KOPT-K1 (cell line): Measurements from ENCODE around the gene TOX2.

Experiments
- H3K27ac ChIP-seq: fragments of 200-600 bp; sonication (generic); 2 replicates; pipeline ENCODE4 v1.5.1; 2016; ENCODE audit warnings: antibody characterized with exemption, mild to moderate bottlenecking, low read depth, low read length; ENCODE audit not compliant: poor library complexity, severe bottlenecking
- H3K36me3 ChIP-seq: fragments of 200-600 bp; sonication (generic); 2 replicates; pipeline ENCODE4 v1.5.1; 2017; ENCODE audit warnings: antibody characterized with exemption, mild to moderate bottlenecking, low read length, moderate library complexity; ENCODE audit not compliant: insufficient read depth
- H3K9me3 ChIP-seq: fragments of 200-600 bp; sonication (generic); 2 replicates; pipeline ENCODE4 v1.5.1; 2017; ENCODE audit warnings: antibody characterized with exemption, low read length, mild to moderate bottlenecking; ENCODE audit not compliant: insufficient read depth, poor library complexity, severe bottlenecking

The TOX2 gene

DNA sequence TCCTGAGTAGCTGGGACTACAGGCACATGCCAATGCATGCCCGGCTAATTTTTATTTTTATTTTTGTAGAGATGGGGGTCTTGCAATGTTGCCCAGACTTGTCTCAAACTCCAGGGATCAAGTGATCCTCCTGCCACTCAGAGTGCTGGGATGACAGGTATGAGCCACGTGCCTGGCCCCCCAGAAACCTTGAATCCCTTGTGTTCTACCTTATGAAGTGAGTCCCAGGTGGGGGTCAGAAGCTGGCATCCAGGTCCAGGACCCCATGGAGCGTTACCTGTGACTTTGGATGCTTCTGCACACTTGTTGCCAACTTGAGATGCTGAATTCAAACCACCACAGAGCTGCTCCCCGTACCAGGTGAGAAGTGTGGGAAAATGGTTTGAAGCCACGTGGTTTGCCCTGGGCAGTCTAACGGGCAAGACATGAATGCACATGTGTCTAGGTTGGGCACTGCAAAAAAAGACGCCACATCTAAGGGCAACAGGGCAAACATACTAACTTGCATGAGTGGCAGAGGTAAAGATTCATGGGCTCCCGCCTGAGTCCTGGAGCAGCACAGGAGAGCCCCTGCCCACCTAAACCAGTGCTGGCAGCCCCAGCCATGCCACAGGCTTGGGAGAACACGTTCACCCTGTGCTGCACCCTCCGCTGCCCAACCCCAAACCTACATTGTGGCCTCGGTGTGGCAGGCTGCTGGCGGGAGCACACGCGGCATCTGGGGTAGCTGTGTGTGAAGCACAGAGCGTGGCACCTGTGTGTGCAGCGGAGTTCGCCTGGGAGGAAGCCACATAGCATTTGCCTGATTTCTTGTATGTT, 171.2 kb downstream of the TOX2 start:
- Histone ChIP-seq H3K27ac (no peak overlapping the region), H3K9me3 (no peaks in the 10 kb centered on the region), H3K36me3 (no peaks in the 10 kb centered on the region)

DNA sequence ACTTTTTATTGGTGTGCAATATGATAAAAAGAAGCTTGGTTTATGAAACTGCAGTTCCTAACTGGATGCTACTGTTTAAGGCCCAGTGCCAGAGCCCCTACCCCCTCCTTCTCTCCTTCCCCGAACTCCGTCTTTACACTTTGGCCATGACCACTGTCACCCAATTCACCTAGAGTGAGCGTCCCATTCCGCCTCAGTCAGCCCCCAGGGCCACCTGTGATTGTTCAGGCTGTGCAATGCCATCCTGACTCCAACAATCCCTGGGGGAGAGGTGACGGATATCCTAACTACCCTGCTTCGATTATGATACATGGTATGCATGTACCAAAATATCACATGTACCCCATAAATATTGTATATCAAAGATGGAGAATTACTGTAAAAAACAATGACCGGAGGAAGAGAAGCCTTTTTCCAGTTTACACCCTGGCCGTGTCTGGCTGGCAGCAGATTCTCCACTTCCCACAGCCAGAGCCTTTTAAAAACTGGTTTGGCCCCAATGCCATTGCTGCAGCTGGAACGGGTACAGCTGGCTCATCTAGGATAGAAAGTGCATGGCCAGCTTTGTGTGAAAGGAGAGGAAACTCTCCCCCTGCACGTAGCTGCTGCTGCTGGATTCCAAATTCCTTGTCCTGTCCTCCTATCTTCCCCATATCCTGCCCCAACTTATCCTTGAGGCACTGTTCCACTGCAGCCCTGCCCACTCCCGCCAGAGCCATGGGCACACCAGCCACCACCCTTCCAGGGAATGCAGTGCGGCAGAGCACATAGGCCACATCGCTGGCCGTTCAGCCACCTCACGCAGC, 172.6 kb downstream of the TOX2 start:
- no peak overlapping the region for H3K27ac ChIP-seq
- H3K36me3 ChIP-seq, result no peaks in the 10 kb centered on the region

DNA sequence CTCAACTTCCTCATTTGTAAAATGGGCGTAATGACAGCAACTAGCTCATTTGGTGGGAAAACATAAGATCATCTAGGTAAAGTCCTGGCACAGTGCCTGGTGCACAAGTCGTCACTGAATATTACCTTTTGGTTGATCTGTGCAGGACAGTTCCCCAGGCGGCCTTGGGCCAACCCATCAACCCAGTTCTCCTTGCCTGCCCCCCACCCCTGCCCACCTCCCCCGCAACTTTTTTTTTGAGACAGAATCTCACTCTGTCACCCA, 173.1 kb downstream of the TOX2 start:
- Histone ChIP-seq H3K36me3 (no peaks in the 10 kb centered on the region), H3K9me3 (no peaks in the 10 kb centered on the region), H3K27ac (no peak overlapping the region)

More for the DNA sequence above, 172.6 kb downstream of the TOX2 start:
- H3K9me3 ChIP-seq, result no peaks in the 10 kb centered on the region

DNA sequence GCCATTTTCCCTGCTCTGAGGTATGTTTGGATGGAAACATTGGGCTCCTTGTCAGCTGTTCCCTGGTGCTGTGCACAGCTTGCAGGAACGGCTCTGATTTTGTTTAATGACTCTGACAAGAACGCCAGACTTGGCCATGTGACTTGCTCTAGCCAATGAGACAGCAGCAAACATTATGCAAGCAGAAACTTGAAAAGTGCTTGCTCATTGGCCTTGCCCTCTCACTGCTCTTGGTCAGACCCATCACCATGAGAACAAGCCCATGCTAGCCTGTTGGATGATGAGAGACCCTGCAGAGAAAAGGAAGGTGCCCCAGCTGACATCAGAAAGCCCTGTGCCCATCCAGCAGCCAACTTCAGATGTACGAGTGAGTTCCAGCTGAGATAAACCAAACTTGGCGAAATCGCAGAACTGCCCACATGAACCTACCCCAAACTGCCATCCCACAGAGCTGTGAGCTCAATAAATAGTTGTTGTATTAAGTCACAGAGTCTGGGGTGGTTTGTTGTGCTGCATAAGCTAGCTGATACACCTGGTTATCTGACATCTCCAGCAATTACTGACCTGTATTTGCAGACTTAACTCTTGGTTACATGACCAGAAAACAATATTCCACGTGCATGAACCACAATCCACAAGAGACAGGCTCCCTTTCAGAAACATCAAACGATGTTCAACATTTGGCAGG, 175.5 kb downstream of the TOX2 start:
- H3K27ac ChIP-seq, result no peak overlapping the region
- H3K9me3 ChIP-seq, result no peaks in the 10 kb centered on the region
- H3K36me3 ChIP-seq, result no peaks in the 10 kb centered on the region

DNA sequence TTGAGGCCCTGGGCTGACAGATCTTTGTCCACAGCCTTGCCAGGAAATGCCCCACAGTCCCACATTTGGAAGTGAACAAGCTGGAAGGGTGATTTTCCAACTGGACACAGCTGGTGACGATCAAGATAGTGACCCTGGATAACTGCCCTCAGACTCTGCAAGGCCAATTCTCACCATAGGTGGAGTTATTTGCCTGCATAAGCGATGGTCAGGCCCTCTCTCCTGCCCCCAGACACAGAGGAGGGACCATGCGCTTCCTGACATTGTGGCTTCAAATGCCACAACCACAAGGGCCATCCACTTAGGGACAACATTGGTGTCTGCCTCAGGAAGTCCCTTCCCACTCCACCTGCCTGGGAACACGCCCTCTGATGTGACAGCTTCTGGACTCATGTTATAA, 176.4 kb downstream of the TOX2 start:
- H3K27ac ChIP-seq, result no peak overlapping the region
- H3K9me3 ChIP-seq, result no peaks in the 10 kb centered on the region
- no peaks in the 10 kb centered on the region for H3K36me3 ChIP-seq

DNA sequence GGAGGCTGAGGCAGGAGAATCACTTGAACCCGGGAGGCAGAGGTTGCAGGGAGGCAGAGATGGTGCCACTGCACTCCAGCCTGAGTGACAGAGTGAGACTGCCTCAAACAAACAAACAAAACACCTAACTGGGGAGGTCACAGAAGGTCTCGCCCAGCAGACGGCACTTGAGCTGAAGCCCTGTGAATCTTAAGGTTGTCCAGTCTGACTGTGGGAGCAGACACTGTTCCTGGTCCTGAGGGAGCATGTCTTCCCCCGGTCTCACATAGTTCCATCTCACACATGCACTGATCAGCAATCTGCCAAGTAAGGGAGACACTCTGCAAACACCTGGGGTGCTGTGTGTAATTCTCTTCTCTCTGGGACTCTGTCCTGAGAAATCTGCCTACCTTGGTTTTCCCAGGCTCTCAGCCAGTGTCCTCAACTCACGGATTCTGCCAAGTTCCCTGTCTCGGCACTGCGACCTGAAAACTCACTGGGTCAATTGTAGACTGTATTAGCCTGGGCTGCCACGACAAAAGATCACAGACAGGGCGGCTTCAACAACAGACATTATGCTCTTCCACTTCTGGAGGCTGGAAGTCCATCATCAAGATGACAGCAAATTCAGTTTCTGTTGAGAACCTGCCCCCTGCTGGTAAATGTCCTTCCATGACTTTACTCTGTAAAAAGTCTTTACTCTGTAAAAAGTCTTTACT, 178.0 kb downstream of the TOX2 start:
- no peak overlapping the region for H3K27ac ChIP-seq
- H3K9me3 ChIP-seq, result no peaks in the 10 kb centered on the region

DNA sequence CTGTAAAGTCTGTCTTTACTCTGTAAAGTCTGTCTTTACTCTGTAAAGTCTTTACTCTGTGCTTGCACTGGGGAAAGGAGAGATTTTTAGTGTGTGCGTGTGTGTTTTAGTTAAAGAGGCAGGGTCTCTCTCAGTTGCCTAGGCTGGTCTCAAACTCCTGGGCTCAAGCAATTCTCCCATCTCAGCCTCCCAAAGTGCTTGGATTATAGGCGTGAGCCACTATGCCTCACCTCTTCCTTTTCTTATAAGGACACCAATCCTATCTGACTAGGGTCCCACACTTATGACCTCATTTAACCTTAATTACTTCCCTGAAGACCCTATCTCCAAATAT, 178.6 kb downstream of the TOX2 start:
- H3K9me3 ChIP-seq, result no peaks in the 10 kb centered on the region
- H3K36me3 ChIP-seq, result no peaks in the 10 kb centered on the region
- no peak overlapping the region for H3K27ac ChIP-seq

More for the DNA sequence above, 178.0 kb downstream of the TOX2 start:
- no peaks in the 10 kb centered on the region for H3K36me3 ChIP-seq

DNA sequence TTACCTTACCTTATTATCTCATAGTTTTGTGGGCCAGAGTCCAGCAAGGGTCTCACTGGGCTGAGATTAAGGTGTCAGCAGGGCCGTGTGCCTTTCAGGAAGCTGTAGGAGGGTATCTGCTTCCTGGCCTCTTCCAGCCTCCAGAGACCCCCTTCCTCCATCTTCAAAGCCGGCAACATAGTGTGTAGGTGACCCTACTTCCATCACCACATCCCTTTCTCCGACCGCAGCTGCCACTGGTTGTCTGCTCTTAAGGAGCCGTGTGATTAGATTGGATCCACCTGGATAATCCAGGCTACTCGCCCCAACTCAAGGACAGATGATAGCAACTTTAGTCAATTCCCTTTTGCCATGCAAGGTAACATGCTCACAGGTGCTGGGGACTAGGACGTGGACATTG, 181.2 kb downstream of the TOX2 start:
- Histone ChIP-seq H3K36me3 (no peaks in the 10 kb centered on the region), H3K27ac (no peak overlapping the region), H3K9me3 (no peaks in the 10 kb centered on the region)

DNA sequence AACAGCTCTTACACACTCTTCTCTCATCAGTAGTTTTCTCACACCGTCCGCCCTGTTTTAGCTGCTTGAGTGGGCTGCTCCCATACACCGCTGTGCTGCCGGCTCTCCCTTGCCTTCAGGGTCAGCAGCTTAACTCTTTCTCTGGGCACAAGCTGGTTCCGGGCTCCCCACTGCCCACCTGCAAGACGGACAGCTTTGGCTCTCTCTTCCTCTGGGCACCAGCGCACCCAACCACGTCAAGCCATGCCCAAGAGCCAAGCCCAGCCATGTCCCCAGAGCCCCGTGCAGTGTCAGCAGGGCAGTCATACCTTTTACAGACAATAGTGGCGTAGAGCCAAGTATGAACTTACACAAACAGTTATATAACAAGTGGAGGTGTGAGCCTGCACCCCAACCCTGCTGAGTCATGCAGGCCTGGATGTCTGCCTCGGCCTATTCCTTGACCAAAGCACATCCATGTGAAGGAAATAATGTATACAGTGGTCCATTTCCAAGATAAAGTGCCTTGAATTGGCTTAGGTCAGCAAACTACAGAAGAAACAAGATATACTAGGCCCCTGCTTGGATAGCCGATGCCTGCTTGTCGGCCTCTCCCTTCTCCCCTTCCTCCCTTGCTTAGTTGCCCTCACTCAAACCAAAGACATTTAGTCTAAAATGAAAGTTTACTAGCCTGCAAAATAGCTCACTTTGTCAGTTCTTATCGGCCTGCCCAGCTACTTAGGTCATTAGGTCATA, 183.0 kb downstream of the TOX2 start:
- H3K27ac ChIP-seq, result no peak overlapping the region
- H3K9me3 ChIP-seq, result no peaks in the 10 kb centered on the region
- H3K36me3 ChIP-seq, result no peaks in the 10 kb centered on the region

DNA sequence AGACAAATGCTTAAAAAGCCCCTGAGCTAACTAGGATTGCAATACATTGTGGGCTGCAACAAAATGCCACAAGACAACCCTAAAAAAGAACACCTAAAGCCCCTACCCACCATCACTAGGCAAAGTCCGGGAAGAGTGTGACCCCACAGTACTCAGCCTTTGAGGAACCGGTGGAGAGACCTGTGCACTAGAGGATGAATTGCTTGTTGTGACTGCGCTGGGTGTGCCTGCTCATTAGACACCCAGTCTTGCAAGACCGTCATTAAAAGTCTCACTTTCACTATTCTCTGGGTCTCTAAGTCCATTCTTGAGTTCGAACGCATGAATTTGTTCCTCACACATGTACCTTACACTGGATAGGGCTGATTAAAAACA, 183.6 kb downstream of the TOX2 start:
- Histone ChIP-seq H3K36me3 (no peaks in the 10 kb centered on the region), H3K9me3 (no peaks in the 10 kb centered on the region), H3K27ac (no peak overlapping the region)

DNA sequence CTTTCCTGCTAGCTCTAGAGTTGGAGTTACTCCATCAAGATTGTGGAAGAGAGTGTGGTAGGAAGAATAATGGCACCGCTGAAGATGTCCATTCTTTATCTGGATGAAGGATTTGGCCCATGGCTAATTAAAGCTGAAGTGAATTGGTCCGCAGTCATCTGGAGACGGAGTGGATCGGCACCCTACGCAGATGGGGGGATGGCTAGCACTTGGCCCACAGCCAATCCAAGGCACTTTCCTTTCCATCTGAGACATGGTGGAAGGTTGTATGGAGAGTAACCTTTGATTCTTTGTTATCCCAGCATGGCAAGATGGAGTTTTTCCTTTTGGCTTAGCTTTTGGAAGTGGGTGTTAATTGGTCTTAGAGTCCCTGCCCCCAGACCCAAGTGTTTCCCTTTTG, 184.0 kb downstream of the TOX2 start:
- Histone ChIP-seq H3K9me3 (no peaks in the 10 kb centered on the region), H3K36me3 (no peaks in the 10 kb centered on the region), H3K27ac (no peak overlapping the region)

DNA sequence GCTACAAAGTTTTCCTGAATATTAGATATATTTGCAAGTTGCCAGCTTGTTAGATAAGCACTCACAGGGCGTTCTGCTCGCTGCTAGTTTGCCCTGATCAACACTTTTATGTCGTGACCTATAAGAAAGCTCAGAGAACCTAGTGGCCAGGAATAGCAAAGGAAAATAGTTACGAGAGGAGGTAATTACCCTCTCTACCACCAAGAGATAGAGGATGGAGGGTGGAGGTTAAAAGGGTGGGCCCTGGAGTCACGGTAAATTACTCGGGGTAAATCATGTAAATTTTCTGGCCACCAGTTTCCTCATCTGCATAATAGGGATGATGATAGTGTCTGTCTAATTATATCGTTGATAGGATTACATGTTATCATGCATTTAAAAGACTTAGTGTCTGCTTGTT, 185.2 kb downstream of the TOX2 start:
- Histone ChIP-seq H3K27ac (no peak overlapping the region), H3K9me3 (no peaks in the 10 kb centered on the region), H3K36me3 (no peaks in the 10 kb centered on the region)

DNA sequence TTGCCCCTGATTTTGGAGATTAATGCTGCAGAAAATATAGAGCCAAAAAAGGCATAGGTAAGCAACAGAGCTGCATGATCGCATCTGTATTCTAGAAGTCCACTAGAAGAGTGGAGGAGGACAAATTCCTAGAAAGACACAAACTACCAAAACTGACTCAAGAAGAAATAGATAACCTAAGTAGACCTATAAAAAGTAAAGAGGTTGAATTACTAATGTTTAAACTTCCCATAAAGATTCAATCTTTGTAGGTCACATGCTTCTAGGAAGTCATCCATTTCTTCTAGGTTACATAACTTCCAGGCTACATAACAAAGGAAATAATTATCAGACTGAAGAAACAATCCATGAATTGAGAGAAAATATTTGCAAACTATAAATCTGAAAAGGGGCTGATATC, 187.9 kb downstream of the TOX2 start:
- Histone ChIP-seq H3K36me3 (no peaks in the 10 kb centered on the region), H3K9me3 (peaks cover 7% of the 10 kb centered on the region), H3K27ac (no peak overlapping the region)

DNA sequence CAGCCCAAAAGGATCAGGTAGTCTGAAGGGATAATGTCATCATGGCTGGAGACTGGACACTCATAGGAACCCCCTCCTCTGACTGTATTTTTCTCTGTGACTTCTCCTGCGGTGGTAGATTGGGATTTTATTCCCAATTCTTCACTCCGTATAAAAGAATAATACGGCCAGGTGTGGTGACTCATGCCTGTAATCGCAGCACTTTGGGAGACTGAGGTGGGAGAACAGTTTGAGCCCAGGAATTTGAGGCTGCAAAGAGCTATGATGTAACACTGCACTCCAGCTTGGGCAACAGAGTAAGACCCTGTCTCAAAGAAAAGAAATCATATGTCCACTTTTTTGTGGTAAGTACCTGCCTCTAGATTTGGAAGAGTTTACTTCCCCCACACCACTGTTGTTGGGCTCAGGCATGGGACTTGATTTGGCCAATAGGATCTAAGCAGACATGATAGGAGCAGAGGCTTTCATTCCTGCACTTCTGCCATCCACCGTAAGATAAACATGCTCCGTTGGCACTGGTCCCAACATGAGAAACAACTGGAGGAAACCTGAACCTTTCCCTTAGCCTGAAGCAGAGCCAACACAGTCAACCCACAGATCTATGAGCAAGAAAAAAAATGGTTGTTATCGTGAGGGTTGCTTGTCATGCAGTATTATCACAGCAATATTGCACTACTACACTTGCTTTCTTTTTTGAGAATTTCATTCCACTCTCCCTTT, 190.3 kb downstream of the TOX2 start:
- H3K36me3 ChIP-seq, result no peaks in the 10 kb centered on the region
- peaks cover 21% of the 10 kb centered on the region for H3K9me3 ChIP-seq
- H3K27ac ChIP-seq, result no peak overlapping the region
